Breast epithelium (tissue), 3 donors: ENCODE data around the gene NAGPA.

Experiments
- POLR2AphosphoS5 ChIP-seq, 3 donors: sonication (generic); formaldehyde crosslinking; IDR thresholded peaks; one replicate each; pipeline ENCODE4 v1.6.1; 2017; ENCODE audit warnings: antibody characterized with exemption in 3 of 3
- TF ChIP-seq, protein P1 (sequence below), 3 donors: fragments of 450-650 bp; IDR thresholded peaks; one replicate each; pipeline ENCODE4 v1.5.1; 2016 to 2017; ENCODE audit warnings: antibody characterized with exemption in 3 of 3, mild to moderate bottlenecking in 3 of 3, moderate library complexity in 3 of 3

GRCh38 chr16:5027575-5028235, 6.0 kb downstream of the NAGPA start:
- TF ChIP-seq POLR2AphosphoS5 (IDR thresholded peaks at IDR 0.05) = no peak
- TF ChIP-seq, protein P1, sequence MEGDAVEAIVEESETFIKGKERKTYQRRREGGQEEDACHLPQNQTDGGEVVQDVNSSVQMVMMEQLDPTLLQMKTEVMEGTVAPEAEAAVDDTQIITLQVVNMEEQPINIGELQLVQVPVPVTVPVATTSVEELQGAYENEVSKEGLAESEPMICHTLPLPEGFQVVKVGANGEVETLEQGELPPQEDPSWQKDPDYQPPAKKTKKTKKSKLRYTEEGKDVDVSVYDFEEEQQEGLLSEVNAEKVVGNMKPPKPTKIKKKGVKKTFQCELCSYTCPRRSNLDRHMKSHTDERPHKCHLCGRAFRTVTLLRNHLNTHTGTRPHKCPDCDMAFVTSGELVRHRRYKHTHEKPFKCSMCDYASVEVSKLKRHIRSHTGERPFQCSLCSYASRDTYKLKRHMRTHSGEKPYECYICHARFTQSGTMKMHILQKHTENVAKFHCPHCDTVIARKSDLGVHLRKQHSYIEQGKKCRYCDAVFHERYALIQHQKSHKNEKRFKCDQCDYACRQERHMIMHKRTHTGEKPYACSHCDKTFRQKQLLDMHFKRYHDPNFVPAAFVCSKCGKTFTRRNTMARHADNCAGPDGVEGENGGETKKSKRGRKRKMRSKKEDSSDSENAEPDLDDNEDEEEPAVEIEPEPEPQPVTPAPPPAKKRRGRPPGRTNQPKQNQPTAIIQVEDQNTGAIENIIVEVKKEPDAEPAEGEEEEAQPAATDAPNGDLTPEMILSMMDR (IDR thresholded peaks at IDR 0.05) = no peak
